Measurements from ENCODE around the gene LHX8. TPM values are rescaled to one million over a fixed set of nuclear protein-coding genes. Genes with fewer than 3 reads are reported as not detected.

Gene LHX8
- total RNA-seq, 1 donor from 2014 or later: not detected

GRCh38 chr1:75203415-75204277 lies 69.5 kb downstream of the LHX8 start:
- no peak overlapping the region for H3K27ac ChIP-seq (ENCODE audit: low read depth, low read length)

GRCh38 chr1:75208862-75209261 lies 74.7 kb downstream of the LHX8 start:
- Histone ChIP-seq H3K36me3 (ENCODE audit: control insufficient read depth in 3 of 3, insufficient read depth in 3 of 3, low read length in 3 of 3) (peaks cover 0 to 2% (median 0%) of the 10 kb centered on the region in 3 donors), H3K4me1 (ENCODE audit: control insufficient read depth in 3 of 3, insufficient read depth in 3 of 3, low read length in 3 of 3) (no peaks in the 10 kb centered on the region)

More at GRCh38 chr1:75203415-75204277, 69.5 kb downstream of the LHX8 start:
- Histone ChIP-seq H3K27me3 (ENCODE audit: control insufficient read depth in 3 of 3, insufficient read depth in 3 of 3, low read length in 3 of 3) (no peaks in the 10 kb centered on the region), H3K9me3 (ENCODE audit: control insufficient read depth in 3 of 3, low read length in 3 of 3) (no peaks in the 10 kb centered on the region), H3K9ac (ENCODE audit: low read depth in 1 of 3, low read length in 3 of 3) (no peak overlapping the region), H3K4me1 (ENCODE audit: control insufficient read depth in 3 of 3, insufficient read depth in 3 of 3, low read length in 3 of 3) (no peaks in the 10 kb centered on the region), H3K36me3 (ENCODE audit: control insufficient read depth in 3 of 3, insufficient read depth in 3 of 3, low read length in 3 of 3) (no peaks in the 10 kb centered on the region), H3K4me3 (ENCODE audit: low read length in 3 of 3) (no peak overlapping the region)

More at GRCh38 chr1:75208862-75209261, 74.7 kb downstream of the LHX8 start:
- no peak overlapping the region for H3K27ac ChIP-seq (ENCODE audit: low read depth, low read length)
- H3K9me3 ChIP-seq (ENCODE audit: control insufficient read depth in 3 of 3, low read length in 3 of 3): no peaks in the 10 kb centered on the region
- no peak overlapping the region for H3K4me3 ChIP-seq (ENCODE audit: low read length in 3 of 3)
- no peaks in the 10 kb centered on the region for H3K27me3 ChIP-seq (ENCODE audit: control insufficient read depth in 3 of 3, insufficient read depth in 3 of 3, low read length in 3 of 3)
- no peak overlapping the region for H3K9ac ChIP-seq (ENCODE audit: low read depth in 1 of 3, low read length in 3 of 3)

Small RNA genes within 50 kb of the gene (small RNA-seq; reads per million reads assigned to genes)
- not detected for gene RNU6-622P
